ENCODE data around the gene GABRQ.

The GABRQ gene

GRCh38 chrX:152637649-152638442 is at the start of gene GABRQ:
GABRQ (plus strand) TSS chrX:152637895; CDS start chrX:152638203, 308 bp downstream.
- in situ Hi-C loops (cut with MboI; ENCODE audit: low sequenced_read_pairs): loop anchor here (25.0 kb wide), 1 partner anchor 876 kb away; no protein-coding TSS in a partner anchor

- in situ Hi-C loops (cut with MboI; ENCODE audit: low sequenced_read_pairs): no loop called here
Observed at GRCh38 chrX:152588206-152588605, 49.5 kb upstream of the GABRQ start.

GRCh38 chrX:152600853-152601633 is 36.7 kb upstream of the GABRQ start:
- in situ Hi-C loops (cut with MboI; ENCODE audit: low sequenced_read_pairs): no loop called here

- in situ Hi-C loops (cut with MboI; ENCODE audit: low sequenced_read_pairs): no loop called here
Observed at GRCh38 chrX:152601848-152602616, 35.7 kb upstream of the GABRQ start.

GRCh38 chrX:152614791-152615190 is 22.9 kb upstream of the GABRQ start:
- in situ Hi-C loops (cut with MboI; ENCODE audit: low sequenced_read_pairs): no loop called here

- in situ Hi-C loops (cut with MboI; ENCODE audit: low sequenced_read_pairs): no loop called here
Observed at GRCh38 chrX:152619897-152620296, 17.8 kb upstream of the GABRQ start.

GRCh38 chrX:152632445-152633097 is 5.1 kb upstream of the GABRQ start:
- in situ Hi-C loops (cut with MboI; ENCODE audit: low sequenced_read_pairs): loop anchor here (25.0 kb wide), 1 partner anchor 870 kb away; no protein-coding TSS in a partner anchor

GRCh38 chrX:152635941-152636340 is 1.8 kb upstream of the GABRQ start:
- in situ Hi-C loops (cut with MboI; ENCODE audit: low sequenced_read_pairs): loop anchor here (25.0 kb wide), 1 partner anchor 874 kb away; no protein-coding TSS in a partner anchor

GRCh38 chrX:152638443-152638904 is 779 bp downstream of the GABRQ start:
- in situ Hi-C loops (cut with MboI; ENCODE audit: low sequenced_read_pairs): loop anchor here (25.0 kb wide), 1 partner anchor 876 kb away; no protein-coding TSS in a partner anchor

GRCh38 chrX:152639426-152639825 is 1.7 kb downstream of the GABRQ start:
- in situ Hi-C loops (cut with MboI; ENCODE audit: low sequenced_read_pairs): loop anchor here (25.0 kb wide), 1 partner anchor 877 kb away; no protein-coding TSS in a partner anchor

GRCh38 chrX:152640034-152640818 is 2.5 kb downstream of the GABRQ start:
- in situ Hi-C loops (cut with MboI; ENCODE audit: low sequenced_read_pairs): loop anchor here (25.0 kb wide), 1 partner anchor 878 kb away; no protein-coding TSS in a partner anchor

GRCh38 chrX:152641256-152641875 is 3.7 kb downstream of the GABRQ start:
- in situ Hi-C loops (cut with MboI; ENCODE audit: low sequenced_read_pairs): loop anchor here (25.0 kb wide), 1 partner anchor 879 kb away; no protein-coding TSS in a partner anchor

- in situ Hi-C loops (cut with MboI; ENCODE audit: low sequenced_read_pairs): loop anchor here (25.0 kb wide), 1 partner anchor 880 kb away; no protein-coding TSS in a partner anchor
Observed at GRCh38 chrX:152641996-152642395, 4.3 kb downstream of the GABRQ start.

GRCh38 chrX:152642931-152643564 is 5.4 kb downstream of the GABRQ start:
- in situ Hi-C loops (cut with MboI; ENCODE audit: low sequenced_read_pairs): loop anchor here (25.0 kb wide), 1 partner anchor 881 kb away; no protein-coding TSS in a partner anchor

- in situ Hi-C loops (cut with MboI; ENCODE audit: low sequenced_read_pairs): loop anchor here (25.0 kb wide), 1 partner anchor 885 kb away; no protein-coding TSS in a partner anchor
Observed at GRCh38 chrX:152646961-152647360, 9.3 kb downstream of the GABRQ start.

GRCh38 chrX:152647978-152648377 is 10.3 kb downstream of the GABRQ start:
- in situ Hi-C loops (cut with MboI; ENCODE audit: low sequenced_read_pairs): loop anchor here (25.0 kb wide), 1 partner anchor 886 kb away; no protein-coding TSS in a partner anchor

- in situ Hi-C loops (cut with MboI; ENCODE audit: low sequenced_read_pairs): no loop called here
Observed at GRCh38 chrX:152652060-152652459, 14.4 kb downstream of the GABRQ start.

GRCh38 chrX:152652467-152652866 is 14.8 kb downstream of the GABRQ start:
- in situ Hi-C loops (cut with MboI; ENCODE audit: low sequenced_read_pairs): no loop called here

Data from HL-60/S4 (cell line).